ENCODE results near the gene NRF1. TPM values are rescaled to one million over a fixed set of nuclear protein-coding genes. Genes with fewer than 3 reads are reported as not detected.
A peak's percentile ranks its signal among the peaks of the same experiment; 100 is the strongest.

NRF1 gene
- total RNA-seq, 1 experiment from 2014 or later = 14.0 TPM

GRCh38 chr7:129777195-129777844, 165.8 kb downstream of the NRF1 start:
- Histone ChIP-seq H3K4me3 (ENCODE audit: low read depth in 2 of 2, low read length in 2 of 2) (no peak overlapping the region), H3K27me3 (ENCODE audit: control insufficient read depth, insufficient read depth, low read length) (no peaks in the 10 kb centered on the region), H3K4me1 (ENCODE audit: control insufficient read depth, insufficient read depth, low read length) (peaks cover 8% of the 10 kb centered on the region), H3K36me3 (ENCODE audit: control insufficient read depth, insufficient read depth, low read length) (no peaks in the 10 kb centered on the region), H3K27ac (ENCODE audit: low read length) (no peak overlapping the region), H3K9me3 (ENCODE audit: control insufficient read depth, insufficient read depth, low read depth, low read length) (no peaks in the 10 kb centered on the region)
- TF ChIP-seq SIN3A (IDR thresholded peaks at IDR 0.05; ENCODE audit: borderline replicate concordance, insufficient read depth, low read depth, low read length) (no peak), POLR2AphosphoS5 (IDR thresholded peaks at IDR 0.05; ENCODE audit: low read depth, low read length) (no peak), TCF7L2 (IDR thresholded peaks at IDR 0.05; ENCODE audit: low read depth, low read length) (no peak), CTCF (IDR thresholded peaks at IDR 0.05) (no peak), REST (IDR thresholded peaks at IDR 0.05; ENCODE audit: insufficient read depth in 1 of 2, low read depth in 2 of 2, low read length in 1 of 2) (no peak)
- ATAC-seq (no peak), DNase-seq (ENCODE audit: low read depth, low spot score) (no peak)
- ChIA-PET CTCF (interaction anchor here (0.6 kb wide), 1 partner anchor 1059 kb away, joined by 5 read pairs; no protein-coding TSS in a partner anchor), POLR2A (interaction anchor here (0.7 kb wide), 1 partner anchor 417 kb away, joined by 14 read pairs; no protein-coding TSS in a partner anchor)
- in situ Hi-C loops (cut with HindIII; ENCODE audit: low pct_unique_long_range_greater_than_20kb, low sequenced_read_pairs) (no loop called here), intact Hi-C loops (cut with micrococcal nuclease; ENCODE audit: unreplicated experiment) (no loop called here)
- no TSS peak for BruUV-seq (replicated peaks)

- intact Hi-C loops (cut with micrococcal nuclease; ENCODE audit: unreplicated experiment) = no loop called here
- DNase-seq (ENCODE audit: low read depth, low spot score) (no peak), ATAC-seq (no peak)
- peaks cover 8% of the 10 kb centered on the region for H3K4me1 ChIP-seq (ENCODE audit: control insufficient read depth, insufficient read depth, low read length)
- ChIA-PET CTCF (interaction anchor here (0.6 kb wide), 1 partner anchor 1060 kb away, joined by 5 read pairs; no protein-coding TSS in a partner anchor), POLR2A (no interaction called here)
- no peak overlapping the region for H3K27ac ChIP-seq (ENCODE audit: low read length)
- BruUV-seq (replicated peaks) = TSS peak; percentile 70
- H3K9me3 ChIP-seq (ENCODE audit: control insufficient read depth, insufficient read depth, low read depth, low read length) = no peaks in the 10 kb centered on the region
- peak overlapping the region; percentile 73 to 85 for H3K4me3 ChIP-seq (ENCODE audit: low read depth in 2 of 2, low read length in 2 of 2)
- TF ChIP-seq TCF7L2 (IDR thresholded peaks at IDR 0.05; ENCODE audit: low read depth, low read length) (no peak), CTCF (IDR thresholded peaks at IDR 0.05) (no peak), SIN3A (IDR thresholded peaks at IDR 0.05; ENCODE audit: borderline replicate concordance, insufficient read depth, low read depth, low read length) (no peak), POLR2AphosphoS5 (IDR thresholded peaks at IDR 0.05; ENCODE audit: low read depth, low read length) (no peak), REST (IDR thresholded peaks at IDR 0.05; ENCODE audit: insufficient read depth in 1 of 2, low read depth in 2 of 2, low read length in 1 of 2) (no peak)
- in situ Hi-C loops (cut with HindIII; ENCODE audit: low pct_unique_long_range_greater_than_20kb, low sequenced_read_pairs) = no loop called here
- no peaks in the 10 kb centered on the region for H3K36me3 ChIP-seq (ENCODE audit: control insufficient read depth, insufficient read depth, low read length)
- no peaks in the 10 kb centered on the region for H3K27me3 ChIP-seq (ENCODE audit: control insufficient read depth, insufficient read depth, low read length)
Observed at GRCh38 chr7:129777993-129778769, 166.7 kb downstream of the NRF1 start.
